GM21576 (cell line): ENCODE data around the gene KRTAP5-11.
"Not testable (repeated sequence)": the region's sequence is repeated elsewhere in the genome, so short reads cannot be mapped to it uniquely, and the experiment has no call there.

Experiments
- ATAC-seq: cut with Tn5 transposase; IDR thresholded peaks from one replicate; pipeline ENCODE4 v1.9.1; 2021; ENCODE audit warnings: mild to moderate bottlenecking, moderate library complexity; ENCODE audit not compliant: unreplicated experiment

KRTAP5-11 gene

DNA sequence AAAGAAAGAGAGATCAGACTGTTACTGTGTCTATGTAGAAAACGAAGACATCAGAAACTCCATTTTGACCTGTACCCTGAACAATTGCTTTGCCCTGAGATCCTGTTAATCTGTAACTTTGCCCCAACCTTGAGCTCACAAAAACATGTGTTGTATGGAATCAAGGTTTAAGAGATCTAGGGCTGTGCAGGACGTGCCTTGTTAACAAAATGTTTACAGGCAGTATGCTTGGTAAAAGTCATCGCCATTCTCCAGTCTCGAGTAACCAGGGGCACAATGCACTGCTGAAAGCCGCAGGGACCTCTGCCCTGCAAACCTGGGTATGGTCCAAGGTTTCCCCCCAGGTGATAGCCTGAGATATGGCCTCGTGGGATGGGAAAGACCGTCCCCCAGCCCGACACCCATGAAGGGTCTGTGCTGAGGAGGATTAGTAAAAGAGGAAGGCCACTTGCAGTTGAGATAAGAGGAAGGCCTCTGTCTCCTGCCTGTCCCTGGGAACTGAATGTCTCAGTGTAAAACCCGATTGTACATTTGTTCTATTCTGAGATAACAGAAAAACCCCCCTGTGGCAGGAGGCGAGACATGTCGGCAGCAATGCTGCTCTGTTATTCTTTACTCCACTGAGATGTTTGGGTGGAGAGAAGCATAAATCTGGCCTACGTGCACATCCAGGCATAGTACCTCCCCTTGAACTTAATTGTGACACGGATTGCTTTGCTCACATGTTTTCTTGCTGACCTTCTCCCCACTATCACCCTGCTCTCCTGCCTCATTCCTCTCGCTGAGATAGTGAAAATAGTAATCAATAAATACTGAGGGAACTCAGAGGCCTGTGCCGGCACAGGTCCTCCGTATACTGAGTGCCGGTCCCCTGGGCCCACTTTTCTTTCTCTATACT is 47.7 kb downstream of the KRTAP5-11 start:
- not testable (repeated sequence) for ATAC-seq

DNA sequence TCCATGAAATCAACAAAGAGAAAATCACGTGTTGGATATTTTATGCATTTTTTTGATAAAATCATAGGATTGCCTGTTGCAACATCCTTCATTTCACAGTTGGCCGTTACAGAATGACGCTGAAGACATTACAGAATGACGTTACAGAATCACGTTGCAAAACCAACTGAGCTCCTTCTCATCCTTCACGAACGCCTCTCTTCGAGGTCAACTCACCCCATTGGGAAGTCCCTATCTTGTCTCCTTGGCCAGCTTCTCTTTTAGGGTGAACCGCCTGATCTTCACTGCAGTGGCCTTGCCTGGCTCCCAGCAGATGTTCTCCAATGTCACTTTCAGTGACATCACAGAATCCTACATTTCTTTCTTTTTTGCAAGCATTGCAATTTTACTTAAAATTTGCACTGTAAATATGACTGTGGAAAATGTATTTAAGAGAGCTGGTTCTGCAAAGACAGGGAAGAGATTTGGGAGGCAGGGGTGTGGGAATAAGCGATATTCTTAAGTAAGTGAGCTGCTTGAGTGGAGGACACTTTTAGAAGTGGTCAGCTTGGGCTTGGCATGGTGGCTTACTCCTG is 50.6 kb downstream of the KRTAP5-11 start:
- no peak for ATAC-seq
